Measurements from ENCODE around the gene CRCP. TPM values are rescaled to one million over a fixed set of nuclear protein-coding genes. Genes with fewer than 3 reads are reported as not detected.
"Not testable (repeated sequence)": the region's sequence is repeated elsewhere in the genome, so short reads cannot be mapped to it uniquely, and the experiment has no call there.

CRCP gene
- total RNA-seq, 1 donor from 2014 or later, result 32.4 TPM

DNA sequence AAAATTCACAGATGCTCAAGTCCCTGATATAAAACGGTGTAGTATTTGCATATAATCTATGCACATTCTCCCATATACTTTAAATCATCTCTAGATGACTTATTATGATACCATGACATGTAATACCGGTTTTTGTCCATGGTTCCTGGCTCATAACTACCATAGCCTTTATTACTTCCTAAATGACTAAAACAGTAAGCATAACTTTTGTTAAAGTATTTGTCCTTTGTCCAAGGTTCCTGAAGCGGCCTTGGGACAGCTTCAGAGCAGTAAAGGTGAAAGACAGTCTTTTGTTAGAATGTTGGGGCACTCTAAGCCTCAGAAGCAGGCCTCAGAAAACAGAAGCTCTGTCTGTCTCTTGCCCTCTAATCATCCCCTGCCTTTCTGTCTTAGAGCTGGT is 4.0 kb downstream of the CRCP start:
- Mint-ChIP-seq H3K27me3 (no peaks in the 10 kb centered on the region), H3K9me3 (ENCODE audit: low read depth) (no peaks in the 10 kb centered on the region), H3K4me1 (ENCODE audit: low read depth) (peaks cover 36% of the 10 kb centered on the region), H3K36me3 (ENCODE audit: insufficient read depth) (peaks cover 5% of the 10 kb centered on the region), H3K4me3 (ENCODE audit: low read depth) (no peak overlapping the region), H3K27ac (peak overlapping the region; percentile 51)
- DNase-seq (ENCODE audit: low spot score, unreplicated experiment), result no peak
- TF ChIP-seq CTCF (IDR thresholded peaks at IDR 0.05; ENCODE audit: unreplicated experiment), result no peak

DNA sequence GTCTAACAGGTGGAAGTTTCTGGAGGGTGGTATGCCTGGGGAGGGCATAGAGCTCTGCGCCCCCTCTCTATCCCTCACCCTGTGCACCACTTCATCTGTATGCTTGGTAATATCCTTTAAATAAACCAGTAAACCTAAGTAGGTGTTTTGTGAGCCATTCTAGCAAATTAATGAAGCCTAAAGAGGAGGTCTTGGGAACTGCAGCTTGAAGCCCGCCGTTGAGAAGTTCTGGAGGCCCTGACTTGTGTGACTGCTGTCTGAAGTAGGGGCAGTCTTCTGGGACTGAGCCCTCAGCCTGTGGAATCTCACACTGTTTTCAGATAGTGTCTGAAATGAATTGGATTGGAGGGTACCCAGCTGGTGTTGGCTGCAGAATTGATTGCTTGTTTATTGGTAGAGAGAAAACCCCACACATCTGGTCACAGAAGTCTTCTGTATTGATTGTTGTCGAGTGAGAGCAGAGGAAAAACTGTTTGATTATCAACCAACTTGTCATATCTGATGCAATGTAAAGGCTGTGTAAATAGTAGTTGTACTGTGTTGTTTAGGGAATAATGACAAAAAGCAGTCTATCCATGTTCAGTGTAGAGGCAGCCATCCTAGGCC is 4.7 kb downstream of the CRCP start:
- Mint-ChIP-seq H3K27ac (peak overlapping the region; percentile 63), H3K4me3 (ENCODE audit: low read depth) (no peak overlapping the region), H3K9me3 (ENCODE audit: low read depth) (no peaks in the 10 kb centered on the region), H3K36me3 (ENCODE audit: insufficient read depth) (peaks cover 5% of the 10 kb centered on the region), H3K4me1 (ENCODE audit: low read depth) (peaks cover 37% of the 10 kb centered on the region), H3K27me3 (no peaks in the 10 kb centered on the region)
- TF ChIP-seq CTCF (IDR thresholded peaks at IDR 0.05; ENCODE audit: unreplicated experiment), result no peak
- no peak for DNase-seq (ENCODE audit: low spot score, unreplicated experiment)

- no peak for DNase-seq (ENCODE audit: low spot score, unreplicated experiment)
- Mint-ChIP-seq H3K27me3 (no peaks in the 10 kb centered on the region), H3K36me3 (ENCODE audit: insufficient read depth) (no peaks in the 10 kb centered on the region), H3K4me1 (ENCODE audit: low read depth) (peaks cover 34% of the 10 kb centered on the region), H3K4me3 (ENCODE audit: low read depth) (no peak overlapping the region), H3K9me3 (ENCODE audit: low read depth) (no peaks in the 10 kb centered on the region), H3K27ac (no peak overlapping the region)
- no peak for TF ChIP-seq CTCF (IDR thresholded peaks at IDR 0.05; ENCODE audit: unreplicated experiment)
Measured at GRCh38 chr7:66123175-66123528, 8.5 kb downstream of the CRCP start.

- not testable (repeated sequence) for DNase-seq (ENCODE audit: low spot score, unreplicated experiment); H3K9me3 Mint-ChIP-seq (ENCODE audit: low read depth); H3K27me3 Mint-ChIP-seq; H3K36me3 Mint-ChIP-seq (ENCODE audit: insufficient read depth); H3K4me3 Mint-ChIP-seq (ENCODE audit: low read depth)
- Mint-ChIP-seq H3K4me1 (ENCODE audit: low read depth) (peaks cover 23% of the 10 kb centered on the region), H3K27ac (peak overlapping the region; percentile 57)
Measured at GRCh38 chr7:66124569-66124861, 9.9 kb downstream of the CRCP start.

- H3K27me3 Mint-ChIP-seq, result no peaks in the 10 kb centered on the region
- no peaks in the 10 kb centered on the region for H3K9me3 Mint-ChIP-seq (ENCODE audit: low read depth)
- no peaks in the 10 kb centered on the region for H3K36me3 Mint-ChIP-seq (ENCODE audit: insufficient read depth)
- no peak for TF ChIP-seq CTCF (IDR thresholded peaks at IDR 0.05; ENCODE audit: unreplicated experiment)
- peak overlapping the region; percentile 6 for H3K27ac Mint-ChIP-seq
- DNase-seq (ENCODE audit: low spot score, unreplicated experiment), result no peak
- H3K4me1 Mint-ChIP-seq (ENCODE audit: low read depth), result peaks cover 23% of the 10 kb centered on the region
- no peak overlapping the region for H3K4me3 Mint-ChIP-seq (ENCODE audit: low read depth)
Measured at GRCh38 chr7:66125052-66125694, 10.5 kb downstream of the CRCP start.

GRCh38 chr7:66125781-66126352 is 11.2 kb downstream of the CRCP start:
- H3K4me3 Mint-ChIP-seq (ENCODE audit: low read depth); H3K9me3 Mint-ChIP-seq (ENCODE audit: low read depth); DNase-seq (ENCODE audit: low spot score, unreplicated experiment); H3K36me3 Mint-ChIP-seq (ENCODE audit: insufficient read depth); H3K27me3 Mint-ChIP-seq: not testable (repeated sequence)
- peak overlapping the region; percentile 7 for H3K27ac Mint-ChIP-seq
- H3K4me1 Mint-ChIP-seq (ENCODE audit: low read depth), result peaks cover 23% of the 10 kb centered on the region

GRCh38 chr7:66127172-66127571 is 12.5 kb downstream of the CRCP start:
- H3K4me1 Mint-ChIP-seq (ENCODE audit: low read depth), result peaks cover 22% of the 10 kb centered on the region
- not testable (repeated sequence) for H3K27ac Mint-ChIP-seq; H3K9me3 Mint-ChIP-seq (ENCODE audit: low read depth); H3K27me3 Mint-ChIP-seq; H3K4me3 Mint-ChIP-seq (ENCODE audit: low read depth); H3K36me3 Mint-ChIP-seq (ENCODE audit: insufficient read depth); DNase-seq (ENCODE audit: low spot score, unreplicated experiment)

Measured in progenitor cell of endocrine pancreas (in vitro differentiated cells).